NCI-H2029 (cell line): ENCODE measurements around the gene FANCE.

Experiments used
- DNase-seq: peaks from one replicate; lab custom pipeline; 2025; lab: John Stamatoyannopoulos, UW

Gene FANCE

GRCh38 chr6:35452183-35453090 is at the start of gene FANCE:
Gene FANCE, plus strand, starts transcription at chr6:35452338. Its CDS starts 208 bp downstream, at chr6:35452546.
- peak; percentile 80 for DNase-seq

- DNase-seq = no peak
Observed at GRCh38 chr6:35402856-35403191, 49.3 kb upstream of the FANCE start.

- DNase-seq = no peak
Observed at GRCh38 chr6:35403544-35404442, 48.3 kb upstream of the FANCE start.

- no peak for DNase-seq
Observed at GRCh38 chr6:35406711-35407485, 45.2 kb upstream of the FANCE start.

GRCh38 chr6:35409245-35409644 is 42.9 kb upstream of the FANCE start:
- DNase-seq = no peak

- no peak for DNase-seq
Observed at GRCh38 chr6:35410131-35410530, 42.0 kb upstream of the FANCE start.

GRCh38 chr6:35411066-35411465 is 41.1 kb upstream of the FANCE start:
- no peak for DNase-seq

GRCh38 chr6:35412102-35412501 is 40.0 kb upstream of the FANCE start:
- no peak for DNase-seq

- DNase-seq = no peak
Observed at GRCh38 chr6:35413911-35414310, 38.2 kb upstream of the FANCE start.

GRCh38 chr6:35415065-35415891 is 36.9 kb upstream of the FANCE start:
- peak; percentile 99 for DNase-seq

- DNase-seq = no peak
Observed at GRCh38 chr6:35417979-35418661, 34.0 kb upstream of the FANCE start.

- DNase-seq = no peak
Observed at GRCh38 chr6:35419417-35419816, 32.7 kb upstream of the FANCE start.

GRCh38 chr6:35419961-35420360 is 32.2 kb upstream of the FANCE start:
- DNase-seq = no peak

GRCh38 chr6:35425284-35425683 is 26.9 kb upstream of the FANCE start:
- no peak for DNase-seq

- DNase-seq = no peak
Observed at GRCh38 chr6:35426074-35426473, 26.1 kb upstream of the FANCE start.

GRCh38 chr6:35427435-35427834 is 24.7 kb upstream of the FANCE start:
- DNase-seq = no peak

- no peak for DNase-seq
Observed at GRCh38 chr6:35427851-35428321, 24.3 kb upstream of the FANCE start.

- no peak for DNase-seq
Observed at GRCh38 chr6:35428421-35429149, 23.6 kb upstream of the FANCE start.

GRCh38 chr6:35429463-35429862 is 22.7 kb upstream of the FANCE start:
- DNase-seq = no peak

- no peak for DNase-seq
Observed at GRCh38 chr6:35432291-35432690, 19.8 kb upstream of the FANCE start.
